B cell (primary cell): Measurements from ENCODE around the gene ARID3B. TPM values are rescaled to one million over a fixed set of nuclear protein-coding genes. Genes with fewer than 3 reads are reported as not detected.

Experiments
- ATAC-seq: fragments of 200-7000 bp; cut with Tn5 transposase; one replicate; pipeline ENCODE4 v1.10.0; 2021; ENCODE audit warnings: low read depth, mild to moderate bottlenecking, moderate number of reproducible peaks, moderate library complexity
- CTCF ChIA-PET: fragments of 350-600 bp; sonication (Branson Sonifier 250); formaldehyde crosslinking; loops from one replicate; lab custom pipeline; 2021; ENCODE audit warnings: antibody characterized with exemption, inconsistent platforms; lab: Charles Lee
- POLR2A ChIA-PET: fragments of 350-600 bp; sonication (Branson Sonifier 250); formaldehyde crosslinking; loops from one replicate; lab custom pipeline; 2021; ENCODE audit warnings: antibody characterized with exemption; lab: Charles Lee
- DNase-seq: peaks from one replicate; pipeline ENCODE4 v3.0.0; 2013
- H2AFZ ChIP-seq: 2 replicates; pipeline ENCODE4 v1.6.1; 2012; ENCODE audit warnings: mild to moderate bottlenecking, low read depth, low read length; ENCODE audit not compliant: insufficient read depth, poor library complexity, severe bottlenecking
- H3K27ac ChIP-seq, 2 donors: 1 replicate in 1 of 2; 2 replicates in 1 of 2; pipeline ENCODE4 v1.5.1; 2012 to 2013; ENCODE audit warnings: low read length in 2 of 2, mild to moderate bottlenecking in 2 of 2, moderate library complexity in 1 of 2
- H3K27me3 ChIP-seq, 4 experiments: fragments of 200-600 bp in 1 of 4; sonication (generic) in 1 of 4; replicated peaks in 1 of 4; 1 replicate in 2 of 4; 2 replicates in 2 of 4; pipeline versions ENCODE4 v1.6.1 to v1.7.0; 2013 to 2016; ENCODE audit warnings: low read length in 3 of 4, mild to moderate bottlenecking in 2 of 4, mixed read lengths in 1 of 4, moderate library complexity in 1 of 4; ENCODE audit not compliant: insufficient read depth in 4 of 4, control insufficient read depth in 3 of 4; ENCODE audit errors: control extremely low read depth in 1 of 4
- H3K36me3 ChIP-seq, 2 experiments: replicated peaks in 1 of 2; 1 replicate in 1 of 2; 2 replicates in 1 of 2; pipeline versions ENCODE4 v1.6.1 to v1.7.1; 2013; ENCODE audit warnings: low read length in 1 of 2; ENCODE audit not compliant: insufficient read depth in 2 of 2, control insufficient read depth in 1 of 2; ENCODE audit errors: control extremely low read depth in 1 of 2, extremely low read depth in 1 of 2
- H3K4me1 ChIP-seq, 2 donors: fragments of 200-600 bp in 1 of 2; sonication (generic) in 1 of 2; 1 replicate in 1 of 2; 2 replicates in 1 of 2; pipeline versions ENCODE4 v1.5.1 to v1.6.1; 2013 to 2017; ENCODE audit warnings: low read length in 2 of 2; ENCODE audit not compliant: control insufficient read depth in 2 of 2, insufficient read depth in 2 of 2
- H3K4me2 ChIP-seq: replicated peaks from 2 replicates; pipeline ENCODE3; 2012; ENCODE audit warnings: mild to moderate bottlenecking, low read depth, low read length; ENCODE audit not compliant: poor library complexity, severe bottlenecking
- H3K4me3 ChIP-seq, 5 experiments: fragments of 200-600 bp in 1 of 5; sonication (generic) in 1 of 5; 1 replicate in 3 of 5; 2 replicates in 2 of 5; pipeline versions ENCODE4 v1.5.1 to v1.7.0; 2011 to 2016; ENCODE audit warnings: low read length in 4 of 5, mild to moderate bottlenecking in 4 of 5, low read depth in 2 of 5, control low read depth in 1 of 5, moderate library complexity in 1 of 5; ENCODE audit not compliant: insufficient read depth in 1 of 5; ENCODE audit errors: control extremely low read depth in 1 of 5, extremely low read depth in 1 of 5
- H3K79me2 ChIP-seq: fragments of 200-600 bp; sonication (generic); one replicate; pipeline ENCODE4 v1.6.0; 2016; ENCODE audit warnings: low read length; ENCODE audit not compliant: control insufficient read depth, insufficient read depth
- H3K9ac ChIP-seq: fragments of 200-600 bp; sonication (generic); 2 replicates; pipeline ENCODE4 v1.6.1; 2017; ENCODE audit warnings: mild to moderate bottlenecking, low read length, moderate library complexity
- H3K9me3 ChIP-seq, 3 donors: one replicate each; pipeline versions ENCODE4 v1.6.1 to v1.7.1; 2013; ENCODE audit warnings: low read length in 2 of 3; ENCODE audit not compliant: control insufficient read depth in 2 of 3, insufficient read depth in 1 of 3; ENCODE audit errors: control extremely low read depth in 1 of 3
- H4K20me1 ChIP-seq: 2 replicates; pipeline ENCODE4 v1.6.0; 2012; ENCODE audit warnings: mild to moderate bottlenecking, low read length; ENCODE audit not compliant: insufficient read depth, control insufficient read depth, poor library complexity, severe bottlenecking
- H3K27ac Mint-ChIP-seq: one replicate; pipeline ENCODE4 v1.8.0; 2021; ENCODE audit warnings: mixed read lengths
- H3K27me3 Mint-ChIP-seq: one replicate; pipeline ENCODE4 v1.8.0; 2021; ENCODE audit warnings: mixed read lengths
- H3K4me1 Mint-ChIP-seq: one replicate; pipeline ENCODE4 v1.8.0; 2021; ENCODE audit warnings: mixed read lengths
- H3K4me3 Mint-ChIP-seq: one replicate; pipeline ENCODE4 v1.8.0; 2021; ENCODE audit warnings: mixed read lengths
- H3K9me3 Mint-ChIP-seq: one replicate; pipeline ENCODE4 v1.8.0; 2022; ENCODE audit warnings: mixed read lengths; ENCODE audit not compliant: insufficient read depth
- EZH2 ChIP-seq: IDR thresholded peaks from 2 replicates; pipeline ENCODE4 v1.6.1; 2012; ENCODE audit warnings: borderline replicate concordance, low read depth, mild to moderate bottlenecking, moderate library complexity, low read length; ENCODE audit not compliant: insufficient read depth, poor library complexity, severe bottlenecking
- WGBS: methylation state at CpG from one replicate; pipeline ENCODE4 v1.1.5; 2013; ENCODE audit warnings: missing lambda C conversion rate; ENCODE audit not compliant: insufficient coverage; 5-methylcytosine and 5-hydroxymethylcytosine counted together
- intact Hi-C: fragments of 100-400 bp; cut with micrococcal nuclease; formaldehyde crosslinking; loops from one replicate; pipeline ENCODE4 v1.10.0; 2022
- polyA plus RNA-seq: library from polyadenylated mRNA; depleted of rRNA; stranded (reverse); fragments of >200 nt; gene quantifications from 2 replicates; pipeline ENCODE4 v1.2.3, GENCODE V29; 2012
- total RNA-seq, 2 donors: library from RNA; stranded (reverse); fragments of 120-200 nt in 1 of 2; gene quantifications; 1 replicate in 1 of 2; 2 replicates in 1 of 2; pipeline versions ENCODE4 v1.2.3 to v1.2.4, GENCODE V29; 2013 to 2022
- TF ChIP-seq, protein P1 (sequence below): fragments of 200-600 bp; IDR thresholded peaks from one replicate; pipeline ENCODE4 v1.8.0; 2022; ENCODE audit warnings: antibody characterized with exemption, mild to moderate bottlenecking

Gene ARID3B
- total and polyA plus RNA-seq, 2 donors (not counting 1 experiment from before 2014, with no cell fraction given), result 23.0 to 31.0 TPM

GRCh38 chr15:74528876-74529275, 12.1 kb upstream of the ARID3B start:
- H3K4me3 ChIP-seq, result no peak overlapping the region
- Mint-ChIP-seq H3K27me3 (no peaks in the 10 kb centered on the region), H3K9me3 (no peaks in the 10 kb centered on the region), H3K4me3 (no peak overlapping the region), H3K27ac (no peak overlapping the region), H3K4me1 (no peaks in the 10 kb centered on the region)
- H3K79me2 ChIP-seq, result no peaks in the 10 kb centered on the region
- no peak overlapping the region for H2AFZ ChIP-seq
- H3K9me3 ChIP-seq, result no peaks in the 10 kb centered on the region
- no CpG with 5 or more reads among the region's 5 CpGs for WGBS
- POLR2A ChIA-PET, result no interaction called here
- no peak overlapping the region for H3K27ac ChIP-seq
- H3K4me2 ChIP-seq, result no peak overlapping the region
- intact Hi-C loops, result no loop called here
- H3K27me3 ChIP-seq, result no peaks in the 10 kb centered on the region
- CTCF ChIA-PET, result no interaction called here
- no peak for DNase-seq
- no peak for ATAC-seq
- TF ChIP-seq, protein P1, sequence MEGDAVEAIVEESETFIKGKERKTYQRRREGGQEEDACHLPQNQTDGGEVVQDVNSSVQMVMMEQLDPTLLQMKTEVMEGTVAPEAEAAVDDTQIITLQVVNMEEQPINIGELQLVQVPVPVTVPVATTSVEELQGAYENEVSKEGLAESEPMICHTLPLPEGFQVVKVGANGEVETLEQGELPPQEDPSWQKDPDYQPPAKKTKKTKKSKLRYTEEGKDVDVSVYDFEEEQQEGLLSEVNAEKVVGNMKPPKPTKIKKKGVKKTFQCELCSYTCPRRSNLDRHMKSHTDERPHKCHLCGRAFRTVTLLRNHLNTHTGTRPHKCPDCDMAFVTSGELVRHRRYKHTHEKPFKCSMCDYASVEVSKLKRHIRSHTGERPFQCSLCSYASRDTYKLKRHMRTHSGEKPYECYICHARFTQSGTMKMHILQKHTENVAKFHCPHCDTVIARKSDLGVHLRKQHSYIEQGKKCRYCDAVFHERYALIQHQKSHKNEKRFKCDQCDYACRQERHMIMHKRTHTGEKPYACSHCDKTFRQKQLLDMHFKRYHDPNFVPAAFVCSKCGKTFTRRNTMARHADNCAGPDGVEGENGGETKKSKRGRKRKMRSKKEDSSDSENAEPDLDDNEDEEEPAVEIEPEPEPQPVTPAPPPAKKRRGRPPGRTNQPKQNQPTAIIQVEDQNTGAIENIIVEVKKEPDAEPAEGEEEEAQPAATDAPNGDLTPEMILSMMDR, result no peak
- no peak for TF ChIP-seq EZH2
- no peaks in the 10 kb centered on the region for H4K20me1 ChIP-seq
- no peaks in the 10 kb centered on the region for H3K36me3 ChIP-seq
- no peaks in the 10 kb centered on the region for H3K4me1 ChIP-seq
- no peak overlapping the region for H3K9ac ChIP-seq

- Mint-ChIP-seq H3K27me3 (no peaks in the 10 kb centered on the region), H3K27ac (no peak overlapping the region), H3K4me3 (no peak overlapping the region), H3K9me3 (no peaks in the 10 kb centered on the region), H3K4me1 (no peaks in the 10 kb centered on the region)
- CTCF ChIA-PET, result no interaction called here
- Histone ChIP-seq H3K79me2 (no peaks in the 10 kb centered on the region), H3K36me3 (no peaks in the 10 kb centered on the region), H3K4me2 (no peak overlapping the region), H3K4me3 (no peak overlapping the region), H3K9ac (no peak overlapping the region), H3K27me3 (no peaks in the 10 kb centered on the region), H3K27ac (no peak overlapping the region), H3K9me3 (no peaks in the 10 kb centered on the region), H4K20me1 (no peaks in the 10 kb centered on the region), H3K4me1 (no peaks in the 10 kb centered on the region), H2AFZ (no peak overlapping the region)
- TF ChIP-seq, protein P1, result no peak
- TF ChIP-seq EZH2, result no peak
- POLR2A ChIA-PET, result no interaction called here
- intact Hi-C loops, result no loop called here
- ATAC-seq (no peak), DNase-seq (no peak)
- 97% methylated on average over 6 of the region's 8 CpGs for WGBS
Observed at GRCh38 chr15:74529921-74530320, 11.1 kb upstream of the ARID3B start.
